Hypothalamus (tissue), 51 donors: ENCODE measurements around the gene MERTK.
"Not testable (repeated sequence)": the region's sequence is repeated elsewhere in the genome, so short reads cannot be mapped to it uniquely, and the experiment has no call there.

ENCODE experiments used
- DNase-seq, 51 donors: peaks; one replicate each; lab custom pipeline; 2025; lab: John Stamatoyannopoulos, UW

The MERTK gene

DNA sequence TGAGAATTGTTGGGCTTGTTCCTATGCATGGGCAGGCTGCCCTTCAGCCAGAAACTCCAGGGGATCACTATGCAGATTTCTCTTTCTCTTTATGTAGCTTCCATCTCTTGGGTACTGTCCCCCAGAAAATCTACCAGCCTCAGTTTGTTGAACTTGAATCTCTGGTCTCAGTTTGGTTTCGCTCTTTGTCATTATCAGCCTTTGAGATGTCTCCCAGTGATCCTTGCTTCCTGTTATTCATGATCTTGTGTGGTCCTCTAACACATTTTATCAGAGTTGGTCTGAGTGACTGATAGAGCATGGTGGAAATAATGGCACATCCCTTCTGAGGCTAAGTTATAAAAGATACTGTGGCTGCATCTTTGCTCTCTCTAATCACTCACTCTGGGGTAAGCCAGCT lies 164.5 kb downstream of the MERTK start:
- DNase-seq: no peak

DNA sequence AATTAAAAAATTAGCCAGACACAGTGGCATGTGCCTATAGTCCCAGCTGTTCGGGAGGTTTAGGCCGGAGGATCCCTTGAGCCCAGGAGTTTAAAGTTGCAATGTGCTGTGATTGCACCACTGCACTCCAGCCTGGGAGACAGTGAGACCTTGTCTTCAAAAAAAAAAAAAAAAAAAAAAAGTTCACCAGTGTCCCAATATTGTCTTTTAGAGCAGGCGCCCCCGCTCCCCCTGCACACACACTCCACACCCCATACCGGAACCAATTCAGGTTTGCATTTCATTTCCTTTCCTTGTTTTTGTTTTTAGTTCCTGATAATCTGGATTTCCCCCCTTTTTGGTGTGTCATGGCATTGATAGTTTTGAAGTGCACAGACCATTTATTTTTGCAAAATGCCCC lies 167.1 kb downstream of the MERTK start:
- DNase-seq: no peak

DNA sequence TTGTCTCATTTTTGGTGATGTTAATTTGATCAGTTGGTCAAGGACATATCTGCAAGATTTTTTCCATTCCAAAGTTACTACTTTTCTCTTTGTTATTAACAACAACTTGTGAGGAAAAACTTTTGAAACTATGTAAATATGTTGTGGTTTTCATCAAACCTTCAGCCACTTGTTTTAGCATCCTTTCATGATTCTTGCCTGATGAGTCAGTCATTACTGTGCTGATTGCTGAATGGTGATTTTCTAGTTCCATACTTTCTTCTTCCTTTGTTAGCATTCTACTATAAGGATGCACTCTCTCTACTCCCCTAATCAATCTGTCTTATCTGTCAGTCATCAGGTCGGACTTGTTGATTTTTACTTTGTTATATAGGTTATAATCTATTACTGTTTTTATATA lies 167.6 kb downstream of the MERTK start:
- no peak for DNase-seq

DNA sequence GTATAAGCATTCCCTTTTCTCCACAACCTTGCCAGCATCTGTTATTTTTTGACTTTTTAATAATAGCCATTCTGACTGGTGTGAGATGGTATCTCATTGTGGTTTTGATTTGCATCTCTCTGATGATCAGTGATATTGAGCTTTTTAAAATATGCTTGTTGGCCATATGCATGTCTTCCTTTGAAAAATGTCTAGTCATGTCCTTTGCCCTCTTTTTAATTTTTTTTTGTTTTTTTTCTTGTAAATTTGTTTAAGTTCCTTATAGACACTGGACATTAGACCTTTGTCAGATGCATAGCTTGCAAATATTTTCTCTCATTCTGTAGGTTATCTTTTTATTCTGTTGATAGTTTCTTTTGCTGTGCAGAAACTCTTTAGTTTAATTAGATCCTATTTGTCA lies 171.4 kb downstream of the MERTK start:
- not testable (repeated sequence) for DNase-seq

DNA sequence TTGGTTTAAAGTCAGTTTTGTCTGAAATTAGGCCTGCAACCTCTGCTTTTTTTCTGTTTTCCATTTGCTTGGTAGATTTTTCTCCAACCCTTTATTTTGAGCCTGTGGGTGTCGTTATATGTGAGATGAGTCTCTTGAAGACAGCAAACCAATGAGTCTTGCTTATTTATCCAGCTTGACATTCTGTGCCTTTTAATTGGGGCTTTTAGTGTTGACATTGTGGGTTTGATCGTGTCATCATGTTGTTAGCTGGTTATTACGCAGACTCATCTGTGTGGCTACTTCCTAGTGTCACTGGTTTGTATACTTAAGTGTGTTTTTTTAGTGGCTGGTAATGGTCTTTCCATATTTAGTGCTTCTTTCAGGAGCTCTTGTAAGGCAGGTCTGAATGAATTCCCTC lies 175.5 kb downstream of the MERTK start:
- no peak for DNase-seq

DNA sequence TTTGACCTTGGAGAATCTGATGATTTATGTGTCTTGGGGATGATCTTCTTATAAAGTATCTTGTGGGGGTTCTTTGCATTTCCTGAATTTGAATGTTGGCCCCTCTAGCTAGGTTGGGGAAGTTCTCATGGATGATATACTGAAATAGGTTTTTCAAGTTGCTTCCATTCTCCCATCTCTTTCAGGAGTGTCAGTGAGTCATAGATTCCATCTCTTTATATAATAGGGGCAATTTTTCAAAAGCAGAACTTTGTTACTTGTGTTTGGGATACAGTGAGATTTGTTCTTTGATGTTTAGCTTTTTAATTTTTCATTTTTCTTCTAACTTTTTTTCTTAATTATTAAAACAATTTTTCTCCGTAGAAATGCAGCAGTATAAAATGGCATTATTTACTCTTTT lies 176.1 kb downstream of the MERTK start:
- no peak for DNase-seq

DNA sequence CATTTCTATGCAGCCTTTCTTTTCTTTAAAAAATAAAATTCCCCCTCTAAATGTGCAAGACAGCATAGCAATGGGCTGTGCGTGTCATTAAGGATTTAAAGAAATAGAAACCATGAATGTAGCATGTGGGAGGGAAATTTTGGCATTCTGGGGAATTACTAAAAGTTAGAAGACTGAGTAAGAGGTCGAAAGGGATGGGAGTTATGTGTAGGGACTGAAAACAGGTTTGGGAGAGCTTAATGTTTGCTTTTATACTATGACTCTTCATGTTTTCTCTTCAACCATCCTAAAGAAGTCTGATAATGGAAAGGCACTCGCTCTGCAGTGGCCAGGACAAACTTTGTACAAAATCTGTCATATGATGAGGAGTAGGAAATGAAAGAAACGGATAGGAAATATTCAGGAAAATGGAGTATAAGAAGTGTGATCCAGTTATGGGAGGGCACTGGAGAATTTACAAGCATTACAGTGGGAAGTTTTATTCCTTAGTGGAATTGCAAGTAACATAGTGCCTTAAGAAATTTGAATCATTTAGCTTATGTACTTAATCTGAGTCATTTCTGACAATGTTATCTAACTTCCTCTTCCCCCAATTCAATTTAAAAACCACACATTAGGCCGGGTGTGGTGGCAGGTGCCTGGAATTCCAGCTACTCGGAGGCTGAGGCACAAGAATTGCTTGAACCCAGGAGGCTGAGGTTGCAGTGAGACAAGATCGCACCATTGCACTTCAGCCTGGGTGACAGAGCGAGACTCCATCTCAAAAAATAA lies 177.3 kb downstream of the MERTK start:
- DNase-seq: no peak

DNA sequence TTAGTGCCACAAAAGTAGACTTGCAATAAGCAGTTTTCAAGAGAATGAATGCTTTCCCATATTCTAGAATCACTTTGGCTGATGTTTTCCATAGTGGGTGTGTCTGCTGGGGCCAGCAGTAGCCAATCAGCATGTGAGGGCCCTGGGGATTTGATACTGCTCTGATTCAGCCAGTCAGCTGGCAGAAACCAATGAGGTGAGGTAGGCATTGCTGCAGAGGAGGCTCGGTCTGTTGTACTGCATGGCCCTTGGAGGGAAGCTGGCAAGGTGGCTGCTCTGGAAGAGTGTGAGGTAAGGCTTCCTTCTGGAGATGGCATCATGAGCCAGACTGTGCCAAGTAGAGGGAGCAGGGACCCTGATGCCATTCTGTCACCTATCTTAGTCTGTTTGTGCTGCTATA lies 179.4 kb downstream of the MERTK start:
- DNase-seq: no peak
